22Rv1 (cell line): ENCODE measurements around the gene CASP10.

Experiments used
- H3K27ac ChIP-seq: fragments of 450-650 bp; 2 replicates; pipeline ENCODE4 v1.5.1; 2017
- CTCF ChIP-seq: fragments of 450-650 bp; IDR thresholded peaks from 2 replicates; pipeline ENCODE4 v1.5.1; 2017; ENCODE audit warnings: mild to moderate bottlenecking
- ZFX ChIP-seq: fragments of 450-650 bp; IDR thresholded peaks from 2 replicates; pipeline ENCODE4 v1.6.1; 2017; ENCODE audit warnings: antibody characterized with exemption, borderline replicate concordance

CASP10 gene

GRCh38 chr2:201248288-201248844 lies 65.4 kb downstream of the CASP10 start:
- H3K27ac ChIP-seq: no peak overlapping the region
- TF ChIP-seq CTCF (no peak), ZFX (no peak)

- H3K27ac ChIP-seq: no peak overlapping the region
- TF ChIP-seq CTCF (no peak), ZFX (no peak)
These were observed 66.9 kb downstream of the CASP10 start for GRCh38 chr2:201249889-201250288.

- TF ChIP-seq CTCF: no peak
- TF ChIP-seq ZFX: no peak
- H3K27ac ChIP-seq: no peak overlapping the region
These were observed 67.8 kb downstream of the CASP10 start for GRCh38 chr2:201250741-201251140.

- TF ChIP-seq CTCF: no peak
- no peak for TF ChIP-seq ZFX
- no peak overlapping the region for H3K27ac ChIP-seq
These were observed 71.3 kb downstream of the CASP10 start for GRCh38 chr2:201254081-201254730.

- H3K27ac ChIP-seq: no peak overlapping the region
- no peak for TF ChIP-seq ZFX
- no peak for TF ChIP-seq CTCF
These were observed 72.6 kb downstream of the CASP10 start for GRCh38 chr2:201255408-201256033.

- TF ChIP-seq ZFX (no peak), CTCF (no peak)
These were observed 73.1 kb downstream of the CASP10 start for GRCh38 chr2:201256082-201256481.

GRCh38 chr2:201257381-201257955 lies 74.5 kb downstream of the CASP10 start:
- H3K27ac ChIP-seq: peak overlapping the region; percentile 53
- no peak for TF ChIP-seq ZFX
- TF ChIP-seq CTCF: no peak

More at GRCh38 chr2:201256082-201256481, 73.1 kb downstream of the CASP10 start:
- no peak overlapping the region for H3K27ac ChIP-seq
